Activated T-cell treated with anti-CD3 and anti-CD28 coated beads, Interleukin-2, amount 50 U/mL, for 72 hours (primary cell): Measurements from ENCODE around the gene RANBP3L. TPM values are rescaled to one million over a fixed set of nuclear protein-coding genes. Genes with fewer than 3 reads are reported as not detected.

Source experiments
- ATAC-seq, 2 donors: fragments of 150-1000 bp; cut with Tn5 transposase; replicated peaks in 1 of 2; 2 replicates each; pipeline ENCODE4 v1.10.0; 2021; ENCODE audit warnings: moderate library complexity in 2 of 2, mild to moderate bottlenecking in 1 of 2
- DNase-seq, 2 donors: peaks; one replicate each; pipeline ENCODE4 v3.0.0; 2021 to 2022; ENCODE audit warnings: mixed read lengths in 1 of 2
- H3K27ac Mint-ChIP-seq: one replicate; pipeline ENCODE4 v1.8.0; 2022; ENCODE audit warnings: mild to moderate bottlenecking, moderate library complexity, mixed read lengths
- H3K27me3 Mint-ChIP-seq: one replicate; pipeline ENCODE4 v1.8.0; 2022; ENCODE audit warnings: low read depth, mixed read lengths
- H3K36me3 Mint-ChIP-seq, 2 donors: one replicate each; pipeline ENCODE4 v1.8.0; 2022; ENCODE audit warnings: mixed read lengths in 2 of 2, mild to moderate bottlenecking in 1 of 2; ENCODE audit not compliant: insufficient read depth in 2 of 2
- H3K4me1 Mint-ChIP-seq: one replicate; pipeline ENCODE4 v1.8.0; 2022; ENCODE audit warnings: low read depth, mixed read lengths
- H3K4me3 Mint-ChIP-seq, 2 donors: one replicate each; pipeline ENCODE4 v1.8.0; 2022; ENCODE audit warnings: mild to moderate bottlenecking in 2 of 2, mixed read lengths in 2 of 2, moderate library complexity in 2 of 2
- H3K9me3 Mint-ChIP-seq, 2 donors: one replicate each; pipeline ENCODE4 v1.8.0; 2022; ENCODE audit warnings: mixed read lengths in 2 of 2
- total RNA-seq, 2 donors: library from RNA; stranded (reverse); gene quantifications; one replicate each; pipeline ENCODE4 v1.2.3, GENCODE V29; 2022

RANBP3L gene
- total RNA-seq, 2 donors from 2014 or later = 0.35 TPM; not detected in 1

DNA sequence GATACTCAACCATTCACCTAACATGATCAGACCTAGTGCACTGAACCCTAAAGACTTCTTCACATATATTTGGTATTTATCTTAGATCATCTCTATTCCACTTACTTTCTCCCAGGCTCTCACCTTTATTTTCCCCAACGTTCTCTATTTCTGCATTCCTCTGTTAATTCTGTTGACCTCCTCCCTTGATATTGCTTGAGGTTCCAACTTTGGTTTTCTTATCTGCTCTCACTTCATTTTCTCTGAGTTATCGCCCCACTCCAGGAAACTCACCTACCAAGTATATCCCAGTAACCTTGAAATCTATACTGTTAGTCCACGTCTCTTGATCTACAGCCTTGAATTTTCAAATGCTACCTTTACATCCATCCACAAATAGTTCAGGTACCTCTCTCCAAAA lies 69.2 kb downstream of the RANBP3L start:
- no peaks in the 10 kb centered on the region for H3K36me3 Mint-ChIP-seq
- no peaks in the 10 kb centered on the region for H3K9me3 Mint-ChIP-seq
- DNase-seq = no peak
- H3K4me3 Mint-ChIP-seq = no peak overlapping the region
- H3K4me1 Mint-ChIP-seq = peaks cover 5% of the 10 kb centered on the region
- H3K27ac Mint-ChIP-seq = no peak overlapping the region
- no peak for ATAC-seq
- H3K27me3 Mint-ChIP-seq = no peaks in the 10 kb centered on the region

DNA sequence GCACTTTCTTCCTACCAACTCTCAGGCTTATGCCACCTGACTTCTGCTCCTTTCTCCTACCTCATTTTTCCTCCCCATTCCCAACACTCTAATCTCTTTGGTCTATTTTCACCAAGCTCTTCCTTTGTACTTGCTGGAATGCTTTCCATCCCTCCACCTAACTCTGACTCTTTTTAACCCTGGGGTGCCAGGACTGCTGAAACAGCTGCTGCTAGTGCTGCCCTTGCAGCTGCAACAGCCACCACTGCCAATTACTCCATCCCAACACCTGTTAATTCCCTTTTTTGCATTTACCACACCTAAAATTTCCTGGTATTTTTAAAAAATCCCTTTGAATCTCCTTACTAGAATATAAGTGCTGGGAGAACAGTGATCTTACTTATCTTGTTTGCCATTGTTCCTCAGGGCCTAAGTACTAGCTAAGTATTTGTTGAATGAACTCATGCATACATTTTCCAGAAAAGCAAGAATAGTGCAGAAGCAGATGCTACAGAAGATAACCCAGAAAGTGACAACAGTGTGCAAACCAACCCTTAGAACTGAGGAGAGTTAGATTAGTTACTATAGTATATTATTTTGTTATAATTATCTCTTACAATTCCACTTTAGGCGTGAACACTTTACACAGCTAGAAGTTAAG lies 71.4 kb downstream of the RANBP3L start:
- Mint-ChIP-seq H3K36me3 (no peaks in the 10 kb centered on the region), H3K27ac (no peak overlapping the region), H3K4me3 (no peak overlapping the region), H3K9me3 (no peaks in the 10 kb centered on the region), H3K27me3 (no peaks in the 10 kb centered on the region), H3K4me1 (peaks cover 4% of the 10 kb centered on the region)
- no peak for ATAC-seq
- DNase-seq = no peak

DNA sequence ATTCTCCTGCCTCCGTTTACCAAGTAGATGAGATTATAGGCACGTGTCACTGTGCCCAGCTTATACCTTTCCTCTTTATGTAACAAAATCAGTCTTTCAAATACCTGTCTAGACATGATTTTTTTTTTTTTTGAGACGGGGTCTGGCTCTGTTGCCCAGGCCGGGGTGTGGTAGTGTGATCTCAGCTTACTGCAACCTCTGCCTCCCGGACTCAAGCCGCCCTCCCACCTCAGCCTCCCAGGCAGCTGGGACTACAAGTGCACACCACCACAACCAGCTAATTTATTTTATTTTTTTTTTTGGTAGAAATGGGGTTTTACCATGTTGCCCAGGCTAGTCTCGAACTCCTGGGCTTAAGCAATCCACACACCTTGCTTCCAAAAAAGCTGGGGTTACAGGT lies 73.2 kb downstream of the RANBP3L start:
- Mint-ChIP-seq H3K27me3 (no peaks in the 10 kb centered on the region), H3K27ac (no peak overlapping the region), H3K9me3 (no peaks in the 10 kb centered on the region), H3K4me3 (no peak overlapping the region), H3K4me1 (peaks cover 4% of the 10 kb centered on the region), H3K36me3 (no peaks in the 10 kb centered on the region)
- ATAC-seq (no peak), DNase-seq (no peak)

DNA sequence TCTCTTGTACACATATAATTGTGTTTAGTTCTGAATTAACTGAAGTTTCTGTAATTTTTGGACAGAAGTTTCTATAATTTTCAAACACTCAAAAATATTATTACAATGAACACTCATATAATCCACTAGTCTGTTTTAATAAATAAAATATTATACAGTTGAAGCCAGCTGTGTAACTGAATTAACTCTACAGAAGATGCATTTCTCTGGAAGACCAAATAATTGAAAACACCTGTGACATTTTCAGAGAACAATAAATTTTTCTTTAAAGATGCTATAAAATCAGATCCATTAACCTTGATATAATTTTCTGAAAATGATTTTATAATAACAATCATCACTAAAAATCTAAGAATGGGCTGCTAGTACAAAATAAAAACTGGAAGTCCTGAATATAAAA lies 74.7 kb downstream of the RANBP3L start:
- H3K27me3 Mint-ChIP-seq = no peaks in the 10 kb centered on the region
- no peaks in the 10 kb centered on the region for H3K9me3 Mint-ChIP-seq
- H3K27ac Mint-ChIP-seq = no peak overlapping the region
- H3K36me3 Mint-ChIP-seq = no peaks in the 10 kb centered on the region
- no peak overlapping the region for H3K4me3 Mint-ChIP-seq
- H3K4me1 Mint-ChIP-seq = peaks cover 4% of the 10 kb centered on the region
- DNase-seq (no peak), ATAC-seq (no peak)

DNA sequence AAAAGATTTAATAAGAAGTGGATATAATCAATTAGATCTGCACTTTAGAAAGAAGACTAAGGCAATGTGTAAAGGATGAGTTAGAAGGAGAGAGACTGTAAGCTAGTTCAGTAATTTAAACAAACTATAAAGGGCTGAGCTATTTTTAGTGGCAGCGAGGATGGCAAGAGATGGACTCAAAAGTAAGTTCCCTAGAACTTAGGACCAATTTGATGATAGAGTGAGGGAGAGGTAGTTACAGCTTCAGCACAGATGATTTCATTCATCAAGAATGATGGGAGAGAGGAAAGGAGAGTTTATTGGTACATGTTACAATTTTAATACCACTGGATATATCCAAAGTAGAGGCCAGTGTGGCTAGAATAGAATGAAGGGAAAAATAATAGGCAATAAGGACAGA lies 79.1 kb downstream of the RANBP3L start:
- no peaks in the 10 kb centered on the region for H3K4me1 Mint-ChIP-seq
- no peaks in the 10 kb centered on the region for H3K27me3 Mint-ChIP-seq
- H3K36me3 Mint-ChIP-seq = no peaks in the 10 kb centered on the region
- H3K4me3 Mint-ChIP-seq = no peak overlapping the region
- DNase-seq = no peak
- no peak overlapping the region for H3K27ac Mint-ChIP-seq
- H3K9me3 Mint-ChIP-seq = no peaks in the 10 kb centered on the region
- no peak for ATAC-seq

DNA sequence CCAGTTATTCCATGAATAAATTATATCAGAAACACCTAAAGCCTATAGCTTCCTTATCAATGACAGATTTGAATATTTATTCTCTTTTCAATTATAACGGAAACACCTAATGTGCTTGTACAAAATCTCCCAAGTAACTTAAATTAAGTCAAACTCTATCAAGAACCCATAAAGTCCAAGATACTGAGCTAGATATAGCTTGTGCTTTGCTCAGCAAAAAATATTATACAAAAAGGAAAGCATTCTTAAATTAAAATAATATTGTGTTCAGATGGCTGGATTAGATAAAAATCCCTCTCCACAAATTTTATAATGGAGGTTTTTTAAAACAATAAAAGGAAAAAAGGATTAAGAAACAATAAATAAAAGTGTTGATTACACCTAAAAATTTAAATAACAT lies 83.7 kb downstream of the RANBP3L start:
- H3K36me3 Mint-ChIP-seq = peaks cover 0 to 2% of the 10 kb centered on the region in 2 donors
- H3K4me3 Mint-ChIP-seq = no peak overlapping the region
- H3K9me3 Mint-ChIP-seq = no peaks in the 10 kb centered on the region
- no peaks in the 10 kb centered on the region for H3K4me1 Mint-ChIP-seq
- H3K27me3 Mint-ChIP-seq = no peaks in the 10 kb centered on the region
- ATAC-seq (no peak), DNase-seq (no peak)
- no peak overlapping the region for H3K27ac Mint-ChIP-seq

DNA sequence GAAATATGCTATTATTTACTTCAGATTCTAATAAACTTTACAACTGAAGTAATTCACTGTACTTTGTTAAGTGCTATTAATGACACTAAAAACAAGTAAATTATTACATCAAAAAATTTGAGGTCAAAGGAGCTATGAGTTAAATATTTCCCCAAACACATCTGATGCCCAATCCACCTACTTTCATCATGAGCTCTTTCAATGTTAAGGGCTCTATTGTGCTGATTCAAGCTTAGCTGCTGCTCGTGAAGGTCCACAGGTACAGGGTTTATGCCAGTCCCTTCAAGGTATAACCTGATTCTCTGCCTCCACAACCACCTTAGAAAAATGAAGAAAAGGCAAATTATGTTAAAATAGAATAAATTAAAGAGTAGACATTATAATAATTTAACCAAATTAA lies 84.1 kb downstream of the RANBP3L start:
- H3K4me3 Mint-ChIP-seq = no peak overlapping the region
- H3K9me3 Mint-ChIP-seq = no peaks in the 10 kb centered on the region
- peaks cover 2 to 5% of the 10 kb centered on the region in 2 donors for H3K36me3 Mint-ChIP-seq
- H3K27ac Mint-ChIP-seq = no peak overlapping the region
- DNase-seq = no peak
- H3K27me3 Mint-ChIP-seq = no peaks in the 10 kb centered on the region
- no peaks in the 10 kb centered on the region for H3K4me1 Mint-ChIP-seq
- no peak for ATAC-seq

DNA sequence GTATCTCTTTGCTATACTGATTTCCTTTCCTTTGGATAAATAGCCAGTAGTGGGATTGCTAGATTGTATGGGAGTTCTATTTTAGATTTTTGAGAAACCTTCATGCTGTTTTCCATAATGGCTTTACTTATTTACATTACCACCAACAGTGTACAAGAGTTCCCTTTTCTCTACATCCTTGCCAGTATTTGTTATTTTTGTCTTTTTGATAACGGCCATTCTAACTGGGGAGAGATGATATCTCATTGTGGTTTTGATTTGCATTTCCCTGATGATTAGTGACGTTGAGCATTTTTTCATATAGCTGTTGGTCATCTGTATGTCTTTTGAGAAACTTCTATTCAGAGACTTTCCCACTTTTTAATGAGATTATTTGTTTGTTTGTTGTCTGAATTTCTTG lies 85.8 kb downstream of the RANBP3L start:
- Mint-ChIP-seq H3K27ac (no peak overlapping the region), H3K36me3 (peaks cover 2 to 5% of the 10 kb centered on the region in 2 donors), H3K4me1 (no peaks in the 10 kb centered on the region), H3K27me3 (no peaks in the 10 kb centered on the region), H3K9me3 (no peaks in the 10 kb centered on the region), H3K4me3 (no peak overlapping the region)
- ATAC-seq (no peak), DNase-seq (no peak)

DNA sequence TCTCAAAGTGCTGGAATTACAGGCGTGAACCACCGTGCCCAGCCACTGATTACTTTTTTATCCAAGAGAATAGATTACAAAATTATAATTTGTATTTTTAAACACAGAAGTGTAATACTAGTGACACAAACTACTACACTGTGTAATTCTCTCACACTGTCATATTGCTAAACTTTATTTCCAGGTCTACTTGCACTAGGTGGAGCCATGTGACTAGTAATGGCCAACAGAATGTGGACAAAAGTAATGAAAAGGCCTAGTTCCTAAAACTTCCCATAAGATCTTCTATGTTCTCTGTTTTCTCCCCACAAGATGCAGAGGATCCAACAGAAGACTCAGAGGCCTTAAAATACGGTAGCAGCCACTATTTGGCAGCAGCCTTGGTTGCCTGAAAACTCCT lies 87.3 kb downstream of the RANBP3L start:
- no peak for ATAC-seq
- Mint-ChIP-seq H3K27me3 (no peaks in the 10 kb centered on the region), H3K9me3 (no peaks in the 10 kb centered on the region), H3K4me1 (no peaks in the 10 kb centered on the region), H3K4me3 (no peak overlapping the region), H3K36me3 (peaks cover 2 to 5% of the 10 kb centered on the region in 2 donors), H3K27ac (no peak overlapping the region)
- DNase-seq = no peak

DNA sequence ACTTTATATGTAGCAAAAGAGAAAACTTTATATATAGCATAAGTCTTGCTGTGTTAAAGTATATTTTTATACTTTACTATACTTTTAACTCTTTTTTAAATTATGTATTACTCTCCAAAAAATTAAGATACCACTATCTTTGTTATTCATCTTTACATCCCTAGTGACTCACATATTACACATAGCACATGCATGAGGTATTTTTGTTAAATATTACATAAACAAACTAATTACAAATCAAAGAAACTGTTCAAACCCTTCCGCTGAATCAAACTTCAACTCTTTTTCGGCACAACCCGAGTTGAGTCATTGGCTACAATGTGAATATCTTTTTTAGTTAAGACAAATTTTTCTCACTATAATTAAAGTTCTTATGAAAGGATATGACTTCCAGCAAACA lies 92.0 kb downstream of the RANBP3L start:
- Mint-ChIP-seq H3K4me3 (no peak overlapping the region), H3K27ac (no peak overlapping the region), H3K27me3 (no peaks in the 10 kb centered on the region), H3K4me1 (no peaks in the 10 kb centered on the region), H3K9me3 (no peaks in the 10 kb centered on the region), H3K36me3 (peaks cover 6 to 12% of the 10 kb centered on the region in 2 donors)
- ATAC-seq (no peak), DNase-seq (no peak)

DNA sequence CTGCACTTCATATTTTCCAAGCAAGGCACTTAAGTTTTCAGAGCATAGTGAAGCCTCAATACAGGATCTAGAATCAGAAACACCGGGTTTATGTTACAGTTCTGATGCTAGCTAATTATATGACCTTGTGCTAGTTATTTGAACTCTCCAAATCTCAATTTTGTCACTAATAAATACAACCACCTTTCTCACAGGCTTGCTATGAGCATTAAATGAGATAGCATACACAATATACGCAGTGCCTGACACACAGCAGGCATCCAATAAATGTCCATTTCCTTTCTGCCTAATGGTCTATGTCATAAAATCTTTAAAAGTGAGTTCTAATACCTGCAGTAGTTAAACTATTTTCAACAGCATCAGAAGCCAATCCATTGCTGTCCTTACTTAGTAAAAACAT lies 92.9 kb downstream of the RANBP3L start:
- Mint-ChIP-seq H3K4me1 (no peaks in the 10 kb centered on the region), H3K9me3 (no peaks in the 10 kb centered on the region), H3K4me3 (no peak overlapping the region), H3K27me3 (no peaks in the 10 kb centered on the region), H3K36me3 (peaks cover 6 to 12% of the 10 kb centered on the region in 2 donors), H3K27ac (no peak overlapping the region)
- ATAC-seq = no peak
- DNase-seq = no peak

DNA sequence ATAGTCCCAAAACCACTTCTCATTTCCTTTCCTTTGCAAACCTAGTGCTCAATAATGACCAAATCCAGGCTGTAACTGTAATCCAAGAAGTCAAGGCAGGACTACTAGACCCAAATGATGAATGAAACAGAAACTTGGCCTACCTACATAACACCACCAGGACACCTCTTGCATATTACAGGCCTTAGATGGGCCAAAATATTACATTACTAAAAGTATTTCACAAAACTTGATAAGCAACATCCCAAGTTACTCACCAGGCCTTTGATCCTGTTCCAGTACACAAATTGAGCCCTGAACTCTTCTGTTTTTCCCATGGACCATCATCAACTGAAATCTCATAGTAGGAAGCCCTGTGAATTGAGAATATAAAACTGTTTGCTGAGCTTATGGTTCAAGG lies 94.8 kb downstream of the RANBP3L start:
- Mint-ChIP-seq H3K36me3 (peaks cover 7 to 11% of the 10 kb centered on the region in 2 donors), H3K9me3 (no peaks in the 10 kb centered on the region), H3K4me1 (no peaks in the 10 kb centered on the region), H3K27ac (no peak overlapping the region), H3K4me3 (no peak overlapping the region), H3K27me3 (no peaks in the 10 kb centered on the region)
- DNase-seq (no peak), ATAC-seq (no peak)

DNA sequence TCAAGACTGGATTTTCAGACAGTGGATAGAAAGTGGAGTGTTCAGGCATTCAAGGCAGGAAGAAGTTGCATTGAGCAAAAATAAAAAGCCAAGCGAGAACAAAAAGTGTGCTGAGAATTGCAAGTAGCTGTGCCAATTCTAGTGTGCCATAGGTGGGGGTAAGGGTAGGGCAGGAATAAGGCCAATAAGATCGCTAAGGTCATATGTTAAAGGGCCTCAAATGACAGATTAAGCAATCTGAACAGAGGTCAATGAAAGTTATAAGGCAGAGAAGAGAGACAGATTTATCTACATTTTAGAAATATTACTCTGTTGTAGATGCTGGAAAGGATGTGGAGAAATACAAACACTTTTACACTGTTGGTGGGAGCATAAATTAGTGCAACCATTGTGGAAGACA lies 96.4 kb downstream of the RANBP3L start:
- Mint-ChIP-seq H3K27me3 (no peaks in the 10 kb centered on the region), H3K4me3 (no peak overlapping the region), H3K27ac (no peak overlapping the region), H3K4me1 (no peaks in the 10 kb centered on the region), H3K9me3 (no peaks in the 10 kb centered on the region), H3K36me3 (peaks cover 7 to 11% of the 10 kb centered on the region in 2 donors)
- DNase-seq (no peak), ATAC-seq (no peak)

DNA sequence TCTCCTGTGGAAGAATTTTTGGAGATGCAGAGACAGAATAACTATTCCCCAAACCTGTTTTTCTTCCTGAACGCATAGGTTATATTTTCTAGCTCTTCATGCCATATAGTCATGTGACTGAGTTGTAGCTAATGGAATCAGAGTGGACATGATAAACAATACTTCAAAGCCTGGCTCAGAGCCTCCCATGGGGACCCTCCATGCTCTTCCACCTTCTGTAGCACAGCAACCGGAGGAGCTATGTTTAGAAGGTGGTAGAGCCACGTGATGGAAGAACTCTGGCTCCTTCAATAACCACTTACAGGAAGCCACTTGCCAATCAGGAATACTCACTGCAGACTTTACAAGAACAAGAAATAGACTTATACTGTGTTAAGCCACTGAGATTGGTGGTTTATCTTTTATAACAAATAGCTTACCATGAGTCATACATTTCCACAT lies 99.2 kb downstream of the RANBP3L start:
- H3K36me3 Mint-ChIP-seq = peaks cover 7 to 11% of the 10 kb centered on the region in 2 donors
- no peak overlapping the region for H3K27ac Mint-ChIP-seq
- H3K27me3 Mint-ChIP-seq = no peaks in the 10 kb centered on the region
- H3K9me3 Mint-ChIP-seq = no peaks in the 10 kb centered on the region
- H3K4me1 Mint-ChIP-seq = no peaks in the 10 kb centered on the region
- no peak overlapping the region for H3K4me3 Mint-ChIP-seq
- DNase-seq = no peak
- no peak for ATAC-seq
